Stomach (tissue), 4 donors: ENCODE measurements around the gene PLAC1.

Experiments
- CTCF ChIP-seq, 7 experiments: fragments of 450-650 bp in 4 of 7; fragments of 200-600 bp in 3 of 7; sonication (generic) in 3 of 7; IDR thresholded peaks; one replicate each; pipeline ENCODE4 v1.5.1; 2016 to 2019; ENCODE audit warnings: antibody characterized with exemption in 7 of 7, control low read depth in 2 of 7, mild to moderate bottlenecking in 1 of 7
- EP300 ChIP-seq: sonication (generic); formaldehyde crosslinking; IDR thresholded peaks from one replicate; pipeline ENCODE4 v1.6.1; 2017; ENCODE audit warnings: antibody characterized with exemption
- POLR2A ChIP-seq, 4 donors: fragments of 450-650 bp; IDR thresholded peaks; one replicate each; pipeline ENCODE4 v1.6.1; 2016; ENCODE audit warnings: antibody characterized with exemption in 4 of 4, control low read depth in 2 of 4, mild to moderate bottlenecking in 1 of 4, moderate library complexity in 1 of 4
- POLR2AphosphoS5 ChIP-seq, 3 donors: sonication (generic); formaldehyde crosslinking; IDR thresholded peaks; one replicate each; pipeline ENCODE4 v1.6.1; 2016; ENCODE audit warnings: antibody characterized with exemption in 3 of 3

- TF ChIP-seq POLR2A (IDR thresholded peaks at IDR 0.05): no peak
- TF ChIP-seq POLR2AphosphoS5 (IDR thresholded peaks at IDR 0.05): no peak
- no peak for TF ChIP-seq CTCF (IDR thresholded peaks at IDR 0.05)
- no peak for TF ChIP-seq EP300
Observed at GRCh38 chrX:134544135-134544512, 114.1 kb downstream of the PLAC1 start.
